HEK293 (cell line): ENCODE measurements around the gene S100A1.

ENCODE experiments used
- CTCF ChIA-PET: fragments of 350-600 bp; formaldehyde crosslinking; extraction: SDS; loops from one replicate; lab custom pipeline; 2021; ENCODE audit warnings: antibody characterized with exemption; lab: Yijun Ruan, JAX
- POLR2A ChIA-PET: fragments of 300-600 bp; formaldehyde crosslinking; extraction: SDS; loops from one replicate; lab custom pipeline; 2020; ENCODE audit warnings: antibody characterized with exemption, inconsistent platforms; lab: Yijun Ruan, JAX
- H3K27ac ChIP-seq: fragments of 200-500 bp; sonication (Bioruptor generic); 2 replicates; pipeline ENCODE4 v1.5.1; 2014; ENCODE audit warnings: low read depth, low read length, control low read depth, inconsistent platforms; ENCODE audit errors: extremely low read depth
- H3K36me3 ChIP-seq, 2 experiments: fragments of 200-500 bp in 1 of 2; sonication (Bioruptor generic) in 1 of 2; 1 replicate in 1 of 2; 2 replicates in 1 of 2; pipeline ENCODE4 v1.5.1; 2014 to 2017; ENCODE audit warnings: inconsistent platforms in 2 of 2, low read length in 2 of 2; ENCODE audit not compliant: control insufficient read depth in 2 of 2, insufficient read depth in 1 of 2
- H3K4me1 ChIP-seq: fragments of 200-500 bp; sonication (Bioruptor generic); 2 replicates; pipeline ENCODE4 v1.5.1; 2014; ENCODE audit warnings: mild to moderate bottlenecking, low read length, inconsistent platforms; ENCODE audit not compliant: control insufficient read depth, insufficient read depth
- H3K4me3 ChIP-seq: 2 replicates; pipeline ENCODE4 v1.5.1; 2011; ENCODE audit warnings: low read depth, mild to moderate bottlenecking, control low read depth, low read length, moderate library complexity
- H3K9me3 ChIP-seq: fragments of 200-500 bp; sonication (Bioruptor generic); 2 replicates; pipeline ENCODE4 v1.5.1; 2014; ENCODE audit warnings: low read depth, low read length, inconsistent platforms; ENCODE audit not compliant: control insufficient read depth, insufficient read depth
- BCL6B ChIP-seq: fragments of 450-650 bp; formaldehyde crosslinking; IDR thresholded peaks from 2 replicates; pipeline ENCODE4 v1.5.1; 2017; ENCODE audit warnings: missing biosample characterization, missing genetic modification characterization
- EGR2 ChIP-seq: fragments of 450-650 bp; formaldehyde crosslinking; IDR thresholded peaks from 2 replicates; pipeline ENCODE4 v1.5.1; 2016; ENCODE audit warnings: low read depth, missing biosample characterization, missing genetic modification characterization
- PRDM1 ChIP-seq: fragments of 450-650 bp; formaldehyde crosslinking; IDR thresholded peaks from 2 replicates; pipeline ENCODE4; 2016; ENCODE audit warnings: missing biosample characterization, missing genetic modification characterization
- SP7 ChIP-seq: fragments of 450-650 bp; formaldehyde crosslinking; IDR thresholded peaks from 2 replicates; pipeline ENCODE4 v1.5.1; 2016; ENCODE audit warnings: missing biosample characterization, missing genetic modification characterization
- ZBTB1 ChIP-seq: fragments of 450-650 bp; formaldehyde crosslinking; IDR thresholded peaks from 2 replicates; pipeline ENCODE4 v1.5.1; 2016; ENCODE audit warnings: missing biosample characterization, missing genetic modification characterization
- ZBTB49 ChIP-seq: fragments of 450-650 bp; formaldehyde crosslinking; IDR thresholded peaks from 2 replicates; pipeline ENCODE4 v1.5.1; 2016; ENCODE audit warnings: missing biosample characterization, missing genetic modification characterization, low read depth
- ZBTB6 ChIP-seq: fragments of 450-650 bp; formaldehyde crosslinking; IDR thresholded peaks from 2 replicates; pipeline ENCODE4 v1.5.1; 2017; ENCODE audit warnings: missing biosample characterization, missing genetic modification characterization
- ZNF184 ChIP-seq: fragments of 450-650 bp; IDR thresholded peaks from 2 replicates; pipeline ENCODE4 v1.5.1; 2018; ENCODE audit warnings: missing biosample characterization, mild to moderate bottlenecking, missing genetic modification characterization
- ZNF19 ChIP-seq: fragments of 450-650 bp; formaldehyde crosslinking; IDR thresholded peaks from 2 replicates; pipeline ENCODE4; 2016; ENCODE audit warnings: missing biosample characterization, missing genetic modification characterization, low read depth
- ZNF239 ChIP-seq: fragments of 450-650 bp; formaldehyde crosslinking; IDR thresholded peaks from 2 replicates; pipeline ENCODE4 v1.5.1; 2016; ENCODE audit warnings: missing biosample characterization, missing genetic modification characterization
- ZNF302 ChIP-seq: fragments of 450-650 bp; formaldehyde crosslinking; IDR thresholded peaks from 2 replicates; pipeline ENCODE4 v1.5.1; 2016; ENCODE audit warnings: missing biosample characterization, missing genetic modification characterization, low read depth
- ZNF366 ChIP-seq: fragments of 450-650 bp; formaldehyde crosslinking; conservative IDR thresholded peaks from 2 replicates; pipeline ENCODE4 v1.5.1; 2016; ENCODE audit warnings: missing biosample characterization, missing genetic modification characterization
- ZNF670 ChIP-seq: fragments of 450-650 bp; formaldehyde crosslinking; IDR thresholded peaks from 2 replicates; pipeline ENCODE4 v1.5.1; 2016; ENCODE audit warnings: missing biosample characterization, missing genetic modification characterization, low read depth

Gene S100A1

GRCh38 chr1:153678519-153679336, 50.5 kb downstream of the S100A1 start, which contains the start of gene NPR1 (continued):
- TF ChIP-seq ZNF184 (tag by site-specific recombination) = no peak
- no peak for TF ChIP-seq ZBTB6 (tag by site-specific recombination)
- no peak for TF ChIP-seq EGR2 (tag by site-specific recombination)
- TF ChIP-seq ZNF19 (tag by site-specific recombination) = no peak
- TF ChIP-seq ZNF302 = no peak
- TF ChIP-seq ZBTB1 (tag by site-specific recombination) = no peak
- TF ChIP-seq SP7 = peak; percentile 74
- no peak for TF ChIP-seq ZNF239 (tag by site-specific recombination)
- TF ChIP-seq ZNF670 (tag by site-specific recombination) = no peak

DNA sequence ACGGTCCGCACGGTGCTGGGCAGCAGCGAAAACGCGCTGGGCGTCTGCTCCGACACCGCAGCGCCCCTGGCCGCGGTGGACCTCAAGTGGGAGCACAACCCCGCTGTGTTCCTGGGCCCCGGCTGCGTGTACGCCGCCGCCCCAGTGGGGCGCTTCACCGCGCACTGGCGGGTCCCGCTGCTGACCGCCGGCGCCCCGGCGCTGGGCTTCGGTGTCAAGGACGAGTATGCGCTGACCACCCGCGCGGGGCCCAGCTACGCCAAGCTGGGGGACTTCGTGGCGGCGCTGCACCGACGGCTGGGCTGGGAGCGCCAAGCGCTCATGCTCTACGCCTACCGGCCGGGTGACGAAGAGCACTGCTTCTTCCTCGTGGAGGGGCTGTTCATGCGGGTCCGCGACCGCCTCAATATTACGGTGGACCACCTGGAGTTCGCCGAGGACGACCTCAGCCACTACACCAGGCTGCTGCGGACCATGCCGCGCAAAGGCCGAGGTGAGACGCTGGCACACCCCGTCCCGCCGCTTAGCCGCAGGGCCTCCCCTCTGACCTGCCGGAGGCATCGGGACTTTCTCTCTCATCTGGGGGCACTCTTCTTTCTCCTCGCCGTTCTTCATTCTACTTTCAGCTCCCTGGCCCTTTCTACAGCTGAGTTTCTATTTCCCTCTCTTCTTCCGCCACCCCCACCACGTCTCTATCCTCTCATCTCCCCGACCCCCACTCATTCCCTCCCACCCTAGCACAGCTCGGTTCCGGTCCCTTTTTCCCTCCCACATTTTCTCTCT, 51.3 kb downstream of the S100A1 start:
- POLR2A ChIA-PET = interaction anchor here (2.1 kb wide), 1 partner anchor 48 kb away, joined by 6 read pairs; the partner anchor contains the start of gene INTS3

More for the DNA sequence above, 51.3 kb downstream of the S100A1 start:
- Histone ChIP-seq H3K4me3 (peak overlapping the region; percentile 42), H3K4me1 (no peaks in the 10 kb centered on the region; the same call in 1 of the 2 replicates), H3K9me3 (no peaks in the 10 kb centered on the region), H3K27ac (no peak overlapping the region; the same call in 1 of the 2 replicates), H3K36me3 (no peaks in the 10 kb centered on the region)
- TF ChIP-seq BCL6B (tag by site-specific recombination) = no peak
- no peak for TF ChIP-seq ZBTB49 (tag by site-specific recombination)
- peak; percentile 81; the same call in 1 of the 2 replicates for TF ChIP-seq ZNF366 (tag by site-specific recombination)
- TF ChIP-seq PRDM1 (tag by site-specific recombination) = peak; percentile 92
- no peak for TF ChIP-seq ZNF302
- CTCF ChIA-PET = interaction anchor here (0.6 to 6.0 kb wide), 9 partner anchors 71 to 400 kb away, joined by 3 to 55 read pairs (median 3); no protein-coding TSS in a partner anchor
